ENCODE results near the gene METTL25. TPM values are rescaled to one million over a fixed set of nuclear protein-coding genes. Genes with fewer than 3 reads are reported as not detected.

Gene METTL25
- total and polyA plus RNA-seq, 10 of the 15 experiments (the other 5 are each of a cell fraction or from before 2014, with no cell fraction given): 5.6 to 11.3 (median 8.0) TPM

DNA sequence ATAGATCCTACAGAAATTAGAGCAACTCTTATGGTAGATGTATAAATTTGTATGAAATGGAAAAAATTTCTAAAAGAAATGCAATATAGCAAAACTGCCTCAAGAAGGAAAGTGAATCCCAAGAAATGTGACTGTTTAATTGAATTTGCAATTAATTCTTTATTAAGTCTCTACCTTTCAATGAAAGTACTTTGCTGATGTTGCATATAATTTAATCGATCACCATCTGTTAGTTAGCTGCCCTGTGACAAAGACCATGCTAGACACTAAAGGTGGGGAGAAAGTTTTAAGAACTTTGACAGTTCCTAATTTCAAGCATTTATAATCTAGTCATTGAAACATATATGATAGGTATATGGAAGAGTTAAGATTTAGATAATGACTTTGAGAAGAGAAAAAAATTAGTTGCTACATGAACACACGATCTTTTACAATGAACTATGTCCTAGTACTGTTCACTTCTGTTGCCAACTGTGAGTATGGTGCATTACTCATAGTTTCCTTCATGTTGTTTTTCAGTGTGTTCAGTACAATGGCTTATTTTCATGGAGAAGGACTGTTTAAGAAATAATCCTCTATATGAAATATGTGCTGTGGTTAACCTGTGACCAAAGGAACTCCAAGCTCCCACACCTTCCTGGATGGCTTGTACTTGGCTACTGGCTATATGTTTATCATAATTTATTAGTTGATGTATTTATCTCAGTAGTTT is 128.4 kb downstream of the METTL25 start:
- Histone ChIP-seq H3K9me3 (replicated peaks; ENCODE audit: control insufficient read depth, insufficient read depth, low read length) (no peaks in the 10 kb centered on the region), H4K20me1 (ENCODE audit: control insufficient read depth, insufficient read depth) (no peaks in the 10 kb centered on the region), H3K4me2 (ENCODE audit: control insufficient read depth, insufficient read depth) (no peak overlapping the region), H3K36me3 (ENCODE audit: control insufficient read depth in 2 of 2, insufficient read depth in 2 of 2, low read length in 1 of 2) (no peaks in the 10 kb centered on the region), H3K4me1 (ENCODE audit: control insufficient read depth, insufficient read depth, low read length) (no peaks in the 10 kb centered on the region), H3K27me3 (replicated peaks in 1 of 2; ENCODE audit: control insufficient read depth in 2 of 2, insufficient read depth in 2 of 2, low read length in 1 of 2) (no peaks in the 10 kb centered on the region), H3K79me2 (ENCODE audit: control insufficient read depth, insufficient read depth, low read length) (no peaks in the 10 kb centered on the region), H3K27ac (ENCODE audit: control insufficient read depth, insufficient read depth) (no peak overlapping the region), H3K4me3 (no peak overlapping the region), H2AFZ (ENCODE audit: control insufficient read depth, low read depth, low read length) (no peak overlapping the region), H3K9ac (ENCODE audit: control insufficient read depth, insufficient read depth, low read length) (no peak overlapping the region)
- RAD21 ChIA-PET (ENCODE audit: unreplicated experiment): interaction anchor here (0.6 kb wide), 1 partner anchor 885 kb away, joined by 3 read pairs; no protein-coding TSS in a partner anchor
- WGBS (ENCODE audit: insufficient coverage, insufficient replicate concordance, low lambda C conversion rate, missing lambda C conversion rate): 68% methylated on average over 2 of the region's 2 CpGs
- DNase-seq (ENCODE audit: low read depth, low spot score) (no peak), ATAC-seq (no peak), FAIRE-seq (no peak)
- SMC1A ChIA-PET (ENCODE audit: uncharacterized antibody, unreplicated experiment): interaction anchor here (0.9 kb wide), 1 partner anchor 49 kb away, joined by 3 read pairs; no protein-coding TSS in a partner anchor
- no TSS peak for BruUV-seq (replicated peaks)
- in situ Hi-C loops (cut with MboI): no loop called here
- POLR2A ChIA-PET: no interaction called here
- intact Hi-C loops (cut with micrococcal nuclease; ENCODE audit: unreplicated experiment): no loop called here
- CTCF ChIA-PET: no interaction called here
- no peak for TF ChIP-seq ATF7 (IDR thresholded peaks at IDR 0.05; ENCODE audit: low read depth)
- no peak for TF ChIP-seq ETV6 (conservative IDR thresholded peaks at IDR 0.05 in 1 of 2, IDR thresholded peaks at IDR 0.05 in 1 of 2; ENCODE audit: borderline replicate concordance in 1 of 2, low read depth in 1 of 2)
- TF ChIP-seq E2F4 (IDR thresholded peaks at IDR 0.05; ENCODE audit: low read depth, low read length): no peak
- TF ChIP-seq NFYA (IDR thresholded peaks at IDR 0.05; ENCODE audit: borderline replicate concordance, low read depth, low read length): no peak
- no peak for TF ChIP-seq ZZZ3 (IDR thresholded peaks at IDR 0.05; ENCODE audit: control insufficient read depth, insufficient read length, low read depth)
- no peak for TF ChIP-seq CHD1 (IDR thresholded peaks at IDR 0.05; ENCODE audit: low read depth, low read length)
- no peak for TF ChIP-seq TCF3 (IDR thresholded peaks at IDR 0.05; ENCODE audit: borderline replicate concordance, insufficient read depth, low read depth, low read length)
- TF ChIP-seq MAX (IDR thresholded peaks at IDR 0.05; ENCODE audit: low read depth, low read length): no peak
- no peak for TF ChIP-seq ZBTB4 (CRISPR knock-in tag; IDR thresholded peaks at IDR 0.05)
- TF ChIP-seq GATAD2B (conservative IDR thresholded peaks at IDR 0.05; ENCODE audit: low read depth): no peak
- TF ChIP-seq CBFB (IDR thresholded peaks at IDR 0.05; ENCODE audit: low read depth): no peak
- TF ChIP-seq ZNF384 (IDR thresholded peaks at IDR 0.05; ENCODE audit: borderline replicate concordance, low read depth, low read length): no peak
- no peak for TF ChIP-seq ZNF622 (IDR thresholded peaks at IDR 0.05)
- TF ChIP-seq TBL1XR1 (IDR thresholded peaks at IDR 0.05; ENCODE audit: low read depth, low read length): no peak
- no peak for TF ChIP-seq ESRRA (IDR thresholded peaks at IDR 0.05; ENCODE audit: low read length)
- TF ChIP-seq NFXL1 (IDR thresholded peaks at IDR 0.05; ENCODE audit: borderline replicate concordance): no peak
- TF ChIP-seq, protein P1, sequence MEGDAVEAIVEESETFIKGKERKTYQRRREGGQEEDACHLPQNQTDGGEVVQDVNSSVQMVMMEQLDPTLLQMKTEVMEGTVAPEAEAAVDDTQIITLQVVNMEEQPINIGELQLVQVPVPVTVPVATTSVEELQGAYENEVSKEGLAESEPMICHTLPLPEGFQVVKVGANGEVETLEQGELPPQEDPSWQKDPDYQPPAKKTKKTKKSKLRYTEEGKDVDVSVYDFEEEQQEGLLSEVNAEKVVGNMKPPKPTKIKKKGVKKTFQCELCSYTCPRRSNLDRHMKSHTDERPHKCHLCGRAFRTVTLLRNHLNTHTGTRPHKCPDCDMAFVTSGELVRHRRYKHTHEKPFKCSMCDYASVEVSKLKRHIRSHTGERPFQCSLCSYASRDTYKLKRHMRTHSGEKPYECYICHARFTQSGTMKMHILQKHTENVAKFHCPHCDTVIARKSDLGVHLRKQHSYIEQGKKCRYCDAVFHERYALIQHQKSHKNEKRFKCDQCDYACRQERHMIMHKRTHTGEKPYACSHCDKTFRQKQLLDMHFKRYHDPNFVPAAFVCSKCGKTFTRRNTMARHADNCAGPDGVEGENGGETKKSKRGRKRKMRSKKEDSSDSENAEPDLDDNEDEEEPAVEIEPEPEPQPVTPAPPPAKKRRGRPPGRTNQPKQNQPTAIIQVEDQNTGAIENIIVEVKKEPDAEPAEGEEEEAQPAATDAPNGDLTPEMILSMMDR (IDR thresholded peaks at IDR 0.05 in 2 of 3, conservative IDR thresholded peaks at IDR 0.05 in 1 of 3; ENCODE audit: control insufficient read depth in 2 of 3, extremely low read depth in 1 of 3, insufficient read depth in 1 of 3, low read depth in 3 of 3, low read length in 3 of 3): no peak
- TF ChIP-seq STAT1 (conservative IDR thresholded peaks at IDR 0.05): no peak

All from GM12878 (cell line).